SU-DHL-6 (cell line): ENCODE data around the gene DUSP28.

Source experiments
- EZH2phosphoT487 ChIP-seq: fragments of 200-600 bp; sonication (generic), shearing (Covaris generic); conservative IDR thresholded peaks from 2 replicates; pipeline ENCODE4 v1.6.1; 2018; ENCODE audit warnings: mild to moderate bottlenecking, antibody characterized with exemption, low read length, moderate library complexity, mixed read lengths
- TF ChIP-seq, protein P1 (sequence below): fragments of 200-600 bp; sonication (generic); IDR thresholded peaks from one replicate; pipeline ENCODE4 v1.5.1; 2017; ENCODE audit warnings: antibody characterized with exemption, mild to moderate bottlenecking, low read length, moderate library complexity; ENCODE audit not compliant: insufficient read depth, poor library complexity, severe bottlenecking

DNA sequence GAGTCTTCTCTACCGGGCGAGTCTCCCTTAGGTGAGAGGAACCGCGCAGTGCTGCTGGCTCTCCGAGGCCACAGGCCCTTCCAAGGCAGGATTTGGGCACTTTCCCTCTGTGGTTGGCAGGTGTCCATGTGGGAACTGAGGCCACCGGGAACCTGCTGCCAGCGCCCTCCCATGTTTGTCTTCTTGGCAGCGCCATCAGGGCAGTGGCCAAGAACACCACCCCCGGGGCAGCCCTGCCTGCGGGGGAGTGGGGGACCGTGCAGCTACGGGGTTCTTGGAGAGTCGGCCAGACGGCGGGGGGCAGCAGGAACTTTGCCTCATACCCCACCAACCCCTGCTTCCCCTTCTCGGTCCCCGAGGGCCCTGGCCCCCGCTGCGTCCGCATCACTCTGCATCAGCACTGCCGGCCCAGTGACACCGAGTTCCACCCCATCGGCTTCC is 36.4 kb downstream of the DUSP28 start:
- TF ChIP-seq, protein P1, sequence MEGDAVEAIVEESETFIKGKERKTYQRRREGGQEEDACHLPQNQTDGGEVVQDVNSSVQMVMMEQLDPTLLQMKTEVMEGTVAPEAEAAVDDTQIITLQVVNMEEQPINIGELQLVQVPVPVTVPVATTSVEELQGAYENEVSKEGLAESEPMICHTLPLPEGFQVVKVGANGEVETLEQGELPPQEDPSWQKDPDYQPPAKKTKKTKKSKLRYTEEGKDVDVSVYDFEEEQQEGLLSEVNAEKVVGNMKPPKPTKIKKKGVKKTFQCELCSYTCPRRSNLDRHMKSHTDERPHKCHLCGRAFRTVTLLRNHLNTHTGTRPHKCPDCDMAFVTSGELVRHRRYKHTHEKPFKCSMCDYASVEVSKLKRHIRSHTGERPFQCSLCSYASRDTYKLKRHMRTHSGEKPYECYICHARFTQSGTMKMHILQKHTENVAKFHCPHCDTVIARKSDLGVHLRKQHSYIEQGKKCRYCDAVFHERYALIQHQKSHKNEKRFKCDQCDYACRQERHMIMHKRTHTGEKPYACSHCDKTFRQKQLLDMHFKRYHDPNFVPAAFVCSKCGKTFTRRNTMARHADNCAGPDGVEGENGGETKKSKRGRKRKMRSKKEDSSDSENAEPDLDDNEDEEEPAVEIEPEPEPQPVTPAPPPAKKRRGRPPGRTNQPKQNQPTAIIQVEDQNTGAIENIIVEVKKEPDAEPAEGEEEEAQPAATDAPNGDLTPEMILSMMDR = no peak
- TF ChIP-seq EZH2phosphoT487 = no peak
